ENCODE data around the gene MPC2. TPM values are rescaled to one million over a fixed set of nuclear protein-coding genes. Genes with fewer than 3 reads are reported as not detected.
"Not testable (repeated sequence)": the region's sequence is repeated elsewhere in the genome, so short reads cannot be mapped to it uniquely, and the experiment has no call there.

The MPC2 gene
- total and polyA plus RNA-seq, 2 donors = 67.9 to 74.4 TPM

GRCh38 chr1:167938080-167938636 lies 1.3 kb upstream of the MPC2 start:
- Histone ChIP-seq H3K4me3 (ENCODE audit: low read length in 2 of 2) (peak overlapping the region; percentile 36 to 63), H3K9me3 (ENCODE audit: control insufficient read depth in 2 of 2, insufficient read depth in 1 of 2, low read length in 1 of 2) (no peaks in the 10 kb centered on the region), H3K36me3 (ENCODE audit: control insufficient read depth in 2 of 2, insufficient read depth in 2 of 2, low read length in 1 of 2) (no peaks in the 10 kb centered on the region), H3K27ac (ENCODE audit: low read depth in 1 of 2, low read length in 1 of 2) (peak overlapping the region in 1 of 2 donors; percentile 99), H3K27me3 (ENCODE audit: control insufficient read depth in 2 of 2, insufficient read depth in 1 of 2, low read length in 1 of 2) (no peaks in the 10 kb centered on the region), H3K4me1 (ENCODE audit: control insufficient read depth in 2 of 2, insufficient read depth in 2 of 2, low read length in 2 of 2) (peaks cover 4 to 5% of the 10 kb centered on the region in 2 donors)
- WGBS = 56% methylated on average over 5 of the region's 5 CpGs
- DNase-seq (ENCODE audit: low read depth in 6 of 9, low spot score in 9 of 9) = peak in 2 of 9 donors; percentile 4 to 35

DNA sequence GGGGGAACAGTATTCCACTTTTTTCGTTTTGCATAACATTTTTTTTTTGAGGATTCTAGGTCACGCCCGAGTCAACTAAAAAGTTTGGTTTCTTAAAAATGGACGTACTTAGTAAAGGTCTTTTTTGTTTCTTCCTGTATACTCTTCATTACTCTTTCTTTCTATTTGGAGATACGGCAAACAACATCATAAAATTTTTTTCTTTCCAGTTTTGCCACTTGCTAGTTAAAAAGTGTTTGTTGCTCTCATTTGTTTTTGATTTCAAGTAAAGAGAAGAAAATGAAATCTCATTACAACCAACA lies 788 bp upstream of the MPC2 start:
- no peak for DNase-seq (ENCODE audit: low read depth in 6 of 9, low spot score in 9 of 9)
- H3K4me3 ChIP-seq (ENCODE audit: low read length in 2 of 2) = peak overlapping the region; percentile 63 to 93
- no peaks in the 10 kb centered on the region for H3K9me3 ChIP-seq (ENCODE audit: control insufficient read depth in 2 of 2, insufficient read depth in 1 of 2, low read length in 1 of 2)
- no peaks in the 10 kb centered on the region for H3K27me3 ChIP-seq (ENCODE audit: control insufficient read depth in 2 of 2, insufficient read depth in 1 of 2, low read length in 1 of 2)
- H3K4me1 ChIP-seq (ENCODE audit: control insufficient read depth in 2 of 2, insufficient read depth in 2 of 2, low read length in 2 of 2) = peaks cover 4 to 5% of the 10 kb centered on the region in 2 donors
- 0% methylated on average over 5 of the region's 5 CpGs for WGBS
- H3K36me3 ChIP-seq (ENCODE audit: control insufficient read depth in 2 of 2, insufficient read depth in 2 of 2, low read length in 1 of 2) = no peaks in the 10 kb centered on the region
- peak overlapping the region; percentile 97 to 99 for H3K27ac ChIP-seq (ENCODE audit: low read depth in 1 of 2, low read length in 1 of 2)

DNA sequence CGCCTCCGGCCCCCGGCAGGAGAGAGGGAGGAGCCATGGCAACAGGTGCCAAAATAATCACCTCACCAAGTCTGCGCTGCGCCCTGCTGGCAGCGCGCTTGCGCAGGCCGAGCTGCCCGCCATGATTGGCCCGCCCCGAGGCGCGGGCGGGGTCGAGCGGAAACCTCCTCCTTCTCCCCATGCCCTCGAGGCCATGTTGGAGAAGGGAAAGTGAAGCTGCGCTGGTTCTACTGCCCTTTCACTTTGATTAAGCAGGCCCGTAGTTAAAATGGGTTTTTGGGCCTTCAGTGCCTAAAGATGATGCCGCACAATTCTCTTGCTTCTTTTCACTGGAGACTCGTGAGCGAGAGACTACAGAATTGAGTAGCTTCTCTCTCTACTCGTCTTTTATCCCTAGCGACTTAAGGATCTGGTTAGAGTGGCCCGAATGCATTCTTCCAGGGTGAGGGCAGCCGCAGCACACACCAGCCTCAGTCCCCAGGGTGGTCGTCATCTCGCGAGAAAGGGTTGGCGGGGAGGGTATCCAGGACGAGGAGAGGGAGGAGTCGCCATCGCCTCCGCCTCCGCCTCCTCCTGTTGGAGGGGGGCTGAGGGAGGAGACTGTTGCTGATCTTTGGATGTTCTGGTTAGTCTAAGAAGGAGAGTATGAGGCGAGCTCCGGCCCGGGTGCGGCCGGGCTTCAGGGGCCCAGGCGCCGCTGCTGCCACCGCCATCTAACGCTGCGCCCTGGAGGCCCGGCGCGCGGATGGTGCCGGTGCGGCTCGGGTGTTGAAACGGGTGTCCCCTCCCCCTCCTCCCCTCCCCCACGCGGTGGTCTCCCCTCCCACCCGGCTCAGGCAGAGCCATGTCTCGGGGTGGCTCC lies 573 bp downstream of the MPC2 start, which contains the start of gene DCAF6:
Gene DCAF6 (plus strand): TSS at position 616 of the 862 bp plus-strand sequence. CDS start 229 bp downstream, at position 845.
- peak; percentile 98 to 100 (median 99) for DNase-seq (ENCODE audit: low read depth in 6 of 9, low spot score in 9 of 9)
- Histone ChIP-seq H3K36me3 (ENCODE audit: control insufficient read depth in 2 of 2, insufficient read depth in 2 of 2, low read length in 1 of 2) (no peaks in the 10 kb centered on the region), H3K9me3 (ENCODE audit: control insufficient read depth in 2 of 2, insufficient read depth in 1 of 2, low read length in 1 of 2) (no peaks in the 10 kb centered on the region), H3K4me1 (ENCODE audit: control insufficient read depth in 2 of 2, insufficient read depth in 2 of 2, low read length in 2 of 2) (peaks cover 4 to 5% of the 10 kb centered on the region in 2 donors), H3K4me3 (ENCODE audit: low read length in 2 of 2) (peak within 1 kb of the TSS; percentile 63 to 93), H3K27ac (ENCODE audit: low read depth in 1 of 2, low read length in 1 of 2) (peak within 1 kb of the TSS; percentile 97 to 99), H3K27me3 (ENCODE audit: control insufficient read depth in 2 of 2, insufficient read depth in 1 of 2, low read length in 1 of 2) (no peaks in the 10 kb centered on the region)
- WGBS = under 1% methylated on average over 58 of the region's 58 CpGs

- Histone ChIP-seq H3K9me3 (ENCODE audit: control insufficient read depth in 2 of 2, insufficient read depth in 1 of 2, low read length in 1 of 2) (no peaks in the 10 kb centered on the region), H3K4me3 (ENCODE audit: low read length in 2 of 2) (peak overlapping the region; percentile 63 to 93), H3K4me1 (ENCODE audit: control insufficient read depth in 2 of 2, insufficient read depth in 2 of 2, low read length in 2 of 2) (peaks cover 4 to 5% of the 10 kb centered on the region in 2 donors), H3K27ac (ENCODE audit: low read depth in 1 of 2, low read length in 1 of 2) (peak overlapping the region; percentile 93 to 94), H3K27me3 (ENCODE audit: control insufficient read depth in 2 of 2, insufficient read depth in 1 of 2, low read length in 1 of 2) (no peaks in the 10 kb centered on the region), H3K36me3 (ENCODE audit: control insufficient read depth in 2 of 2, insufficient read depth in 2 of 2, low read length in 1 of 2) (no peaks in the 10 kb centered on the region)
- DNase-seq (ENCODE audit: low read depth in 6 of 9, low spot score in 9 of 9) = peak in 8 of 9 donors; percentile 42 to 77 (median 52)
- WGBS = under 1% methylated on average over 45 of the region's 45 CpGs
Observed at GRCh38 chr1:167935216-167936067, 1.4 kb downstream of the MPC2 start.

- Histone ChIP-seq H3K4me1 (ENCODE audit: control insufficient read depth in 2 of 2, insufficient read depth in 2 of 2, low read length in 2 of 2) (peaks cover 4 to 5% of the 10 kb centered on the region in 2 donors), H3K27ac (ENCODE audit: low read depth in 1 of 2, low read length in 1 of 2) (peak overlapping the region; percentile 93 to 94), H3K9me3 (ENCODE audit: control insufficient read depth in 2 of 2, insufficient read depth in 1 of 2, low read length in 1 of 2) (no peaks in the 10 kb centered on the region), H3K4me3 (ENCODE audit: low read length in 2 of 2) (peak overlapping the region; percentile 63 to 93), H3K27me3 (ENCODE audit: control insufficient read depth in 2 of 2, insufficient read depth in 1 of 2, low read length in 1 of 2) (no peaks in the 10 kb centered on the region), H3K36me3 (ENCODE audit: control insufficient read depth in 2 of 2, insufficient read depth in 2 of 2, low read length in 1 of 2) (no peaks in the 10 kb centered on the region)
- peak in 2 of 9 donors; percentile 4 to 26 for DNase-seq (ENCODE audit: low read depth in 6 of 9, low spot score in 9 of 9)
- 28% methylated on average over 4 of the region's 4 CpGs for WGBS
Observed at GRCh38 chr1:167934426-167935215, 2.3 kb downstream of the MPC2 start.

GRCh38 chr1:167933788-167934187 lies 3.1 kb downstream of the MPC2 start:
- Histone ChIP-seq H3K9me3 (ENCODE audit: control insufficient read depth in 2 of 2, insufficient read depth in 1 of 2, low read length in 1 of 2) (no peaks in the 10 kb centered on the region), H3K27ac (ENCODE audit: low read depth in 1 of 2, low read length in 1 of 2) (no peak overlapping the region), H3K4me1 (ENCODE audit: control insufficient read depth in 2 of 2, insufficient read depth in 2 of 2, low read length in 2 of 2) (peaks cover 4 to 5% of the 10 kb centered on the region in 2 donors), H3K4me3 (ENCODE audit: low read length in 2 of 2) (no peak overlapping the region), H3K36me3 (ENCODE audit: control insufficient read depth in 2 of 2, insufficient read depth in 2 of 2, low read length in 1 of 2) (no peaks in the 10 kb centered on the region), H3K27me3 (ENCODE audit: control insufficient read depth in 2 of 2, insufficient read depth in 1 of 2, low read length in 1 of 2) (no peaks in the 10 kb centered on the region)
- DNase-seq (ENCODE audit: low read depth in 6 of 9, low spot score in 9 of 9) = no peak
- WGBS = 90% methylated on average over 4 of the region's 4 CpGs

DNA sequence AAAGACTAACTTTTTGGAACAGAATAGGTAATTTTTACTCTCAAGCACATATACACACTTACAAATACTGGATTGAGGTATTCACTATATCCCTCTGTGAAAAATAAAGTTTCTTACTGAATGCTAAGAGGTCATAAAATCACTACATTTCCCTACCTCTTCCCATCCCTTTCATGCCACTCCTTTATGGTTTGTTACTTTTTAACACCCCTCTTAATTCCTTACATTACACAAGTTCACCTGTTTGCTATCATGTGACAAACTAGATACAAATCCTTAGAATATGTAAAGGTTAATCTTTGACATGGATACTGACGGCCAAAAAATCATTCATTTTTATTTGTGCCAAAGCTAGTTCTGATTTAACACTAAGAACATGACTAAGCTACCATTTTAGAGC lies 7.1 kb downstream of the MPC2 start:
- H3K36me3 ChIP-seq (ENCODE audit: control insufficient read depth in 2 of 2, insufficient read depth in 2 of 2, low read length in 1 of 2) = no peaks in the 10 kb centered on the region
- H3K4me1 ChIP-seq (ENCODE audit: control insufficient read depth in 2 of 2, insufficient read depth in 2 of 2, low read length in 2 of 2) = no peaks in the 10 kb centered on the region
- 97% methylated on average over 1 of the region's 1 CpG for WGBS

GRCh38 chr1:167928919-167929318 lies 8.0 kb downstream of the MPC2 start:
- H3K27ac ChIP-seq (ENCODE audit: low read depth in 1 of 2, low read length in 1 of 2); H3K4me3 ChIP-seq (ENCODE audit: low read length in 2 of 2); H3K9me3 ChIP-seq (ENCODE audit: control insufficient read depth in 2 of 2, insufficient read depth in 1 of 2, low read length in 1 of 2); H3K36me3 ChIP-seq (ENCODE audit: control insufficient read depth in 2 of 2, insufficient read depth in 2 of 2, low read length in 1 of 2); DNase-seq (ENCODE audit: low read depth in 6 of 9, low spot score in 9 of 9); H3K4me1 ChIP-seq (ENCODE audit: control insufficient read depth in 2 of 2, insufficient read depth in 2 of 2, low read length in 2 of 2); H3K27me3 ChIP-seq (ENCODE audit: control insufficient read depth in 2 of 2, insufficient read depth in 1 of 2, low read length in 1 of 2): not testable (repeated sequence)
- WGBS = 98% methylated on average over 9 of the region's 9 CpGs

More for the DNA sequence above, 7.1 kb downstream of the MPC2 start:
- Histone ChIP-seq H3K27me3 (ENCODE audit: control insufficient read depth in 2 of 2, insufficient read depth in 1 of 2, low read length in 1 of 2) (no peaks in the 10 kb centered on the region), H3K27ac (ENCODE audit: low read depth in 1 of 2, low read length in 1 of 2) (no peak overlapping the region), H3K9me3 (ENCODE audit: control insufficient read depth in 2 of 2, insufficient read depth in 1 of 2, low read length in 1 of 2) (no peaks in the 10 kb centered on the region), H3K4me3 (ENCODE audit: low read length in 2 of 2) (no peak overlapping the region)
- DNase-seq (ENCODE audit: low read depth in 6 of 9, low spot score in 9 of 9) = no peak

Data from thymus (tissue), 11 donors.